Heart left ventricle (tissue), 16 donors: Measurements from ENCODE around the gene PKP3. TPM values are rescaled to one million over a fixed set of nuclear protein-coding genes. Genes with fewer than 3 reads are reported as not detected.

Source experiments
- ATAC-seq, 4 donors: fragments of 200-7000 bp; cut with Tn5 transposase; one replicate each; pipeline ENCODE4 v1.9.1; 2020 to 2022; ENCODE audit warnings: moderate library complexity in 4 of 4, mild to moderate bottlenecking in 3 of 4, moderate number of reproducible peaks in 1 of 4
- DNase-seq, 5 donors: peaks; one replicate each; pipeline ENCODE4 v3.0.0-alpha.2; 2020
- H3K27ac ChIP-seq, 12 donors: fragments of 200-600 bp; sonication (generic) in 4 of 12; one replicate each; pipeline versions ENCODE4 v1.5.0 to v1.8.0; 2016 to 2022; ENCODE audit warnings: mild to moderate bottlenecking in 2 of 12
- H3K27me3 ChIP-seq, 9 donors: fragments of 200-600 bp; sonication (generic) in 2 of 9; one replicate each; pipeline versions ENCODE4 v1.5.1 to v1.8.0; 2016 to 2022; ENCODE audit warnings: mild to moderate bottlenecking in 3 of 9
- H3K36me3 ChIP-seq, 9 donors: fragments of 200-600 bp; sonication (generic) in 2 of 9; one replicate each; pipeline versions ENCODE4 v1.5.0 to v1.8.0; 2018 to 2022; ENCODE audit warnings: mild to moderate bottlenecking in 2 of 9
- H3K4me1 ChIP-seq, 12 donors: fragments of 200-600 bp; sonication (generic) in 4 of 12; one replicate each; pipeline versions ENCODE4 v1.5.0 to v1.8.0; 2016 to 2022; ENCODE audit warnings: mild to moderate bottlenecking in 3 of 12
- H3K4me3 ChIP-seq, 12 donors: fragments of 200-600 bp; sonication (generic) in 4 of 12; one replicate each; pipeline versions ENCODE4 v1.5.0 to v1.8.0; 2017 to 2022; ENCODE audit warnings: mild to moderate bottlenecking in 9 of 12, moderate library complexity in 4 of 12
- H3K9me3 ChIP-seq, 12 donors: fragments of 200-600 bp; sonication (generic) in 4 of 12; one replicate each; pipeline versions ENCODE4 v1.5.0 to v1.8.0; 2016 to 2022; ENCODE audit warnings: mild to moderate bottlenecking in 1 of 12
- CTCF ChIP-seq, 12 donors: fragments of 200-600 bp; sonication (generic) in 4 of 12; IDR thresholded peaks; one replicate each; pipeline versions ENCODE4 v1.5.0 to v1.8.0; 2018 to 2022; ENCODE audit warnings: antibody characterized with exemption in 12 of 12, mild to moderate bottlenecking in 5 of 12
- POLR2A ChIP-seq, 2 donors: fragments of 450-650 bp; IDR thresholded peaks; one replicate each; pipeline ENCODE4 v1.6.1; 2017; ENCODE audit warnings: antibody characterized with exemption in 2 of 2, mild to moderate bottlenecking in 2 of 2, moderate library complexity in 2 of 2
- WGBS, 4 donors: extraction: QIAGEN DNeasy Blood & Tissue Kit in 2 of 4; methylation state at CpG; one replicate each; pipeline versions ENCODE4 v1.1.5 to v1.1.7; 2013 to 2018; 5-methylcytosine and 5-hydroxymethylcytosine counted together
- intact Hi-C, 10 donors: fragments of 100-400 bp; cut with DNase I; formaldehyde crosslinking; loops; one replicate each; pipeline versions ENCODE4 v1.11.1 to v1.14.2; 2022
- polyA plus RNA-seq, 2 donors: library from polyadenylated mRNA; stranded (reverse); fragments of 200-250 nt; gene quantifications; one replicate each; pipeline ENCODE4 v1.2.3, GENCODE V29; 2013
- total RNA-seq, 9 donors: library from RNA; depleted of rRNA in 2 of 9; stranded (reverse); fragments of >200 nt in 2 of 9; fragmentation: NEBNext Ultra II Directional in 3 of 9; extraction: Animal tissue kit (Norgen Biotek cat#: 25700) in 3 of 9; gene quantifications; one replicate each; pipeline versions ENCODE4 v1.1.0 to v1.2.4, GENCODE V29; 2016 to 2023
- donor health status: ischemic (EF 13 %, LVEDD 7.1; RV severe dilation, severe dysfunction).
- donor health status: healthy with polysubstance abuse.
- donor health status: DM: no; HTN: yes; CAD: no.
- donor health status: DM: no; HTN: no; CAD: no.
- donor health status: ischemic (EF 25% LVEDD 6.9; RV normal size, moderate dysfunction).
- donor health status: ischemic (EF 25% LVEDD 5.7; RV mildly dilated, moderate dysfunction).
- donor health status: healthy.
- donor health status: DM: yes; HTN: yes; CAD: no.
- donor health status: ischemic (EF 35%, LVEDD 5.7; RV mildly dilated, moderate dysfunction).
- donor health status: nonischemic (EF 11% LVEDD 7.7; RV severe dilation, severe dysfunction).
- donor health status: DM: yes; HTN: yes; CAD: no.
- donor health status: PGD.
- donor health status: ischemic (EF 29% LVEDD 5.4; RV normal size, mild dysfunction).
- donor health status: nonischemic (EF 23%, LVEDD 6.1; RV moderate dilation, normal function).

Gene PKP3
- total and polyA plus RNA-seq, 11 donors = 0.15 to 2.0 (median 0.61) TPM

- no peak for DNase-seq
- TF ChIP-seq CTCF (IDR thresholded peaks at IDR 0.05) = no peak
- TF ChIP-seq POLR2A (IDR thresholded peaks at IDR 0.05) = no peak
These were observed 2.6 kb upstream of the PKP3 start for GRCh38 chr11:391117-392017.

GRCh38 chr11:392102-392777 is 1.8 kb upstream of the PKP3 start:
- Histone ChIP-seq H3K27ac (no peak overlapping the region), H3K27me3 (peaks cover 0 to 53% (median 8%) of the 10 kb centered on the region in 9 donors), H3K9me3 (peaks cover 0 to under 1% (median 0%) of the 10 kb centered on the region in 12 donors), H3K4me3 (no peak overlapping the region), H3K4me1 (peaks cover 0 to 20% (median 0%) of the 10 kb centered on the region in 12 donors), H3K36me3 (no peaks in the 10 kb centered on the region)
- 89 to 91% (median 90%) methylated on average over 19 to 36 of the region's 36 CpGs for WGBS, 4 donors
- TF ChIP-seq CTCF (IDR thresholded peaks at IDR 0.05) (no peak), POLR2A (IDR thresholded peaks at IDR 0.05) (no peak)
- no peak for DNase-seq
- intact Hi-C loops = no loop called here
- no peak for ATAC-seq

More at GRCh38 chr11:391117-392017, 2.6 kb upstream of the PKP3 start:
- intact Hi-C loops = no loop called here
- ATAC-seq = no peak
- Histone ChIP-seq H3K27ac (no peak overlapping the region), H3K9me3 (peaks cover 0 to 9% (median 5%) of the 10 kb centered on the region in 12 donors), H3K4me1 (peaks cover 0 to 15% (median 0%) of the 10 kb centered on the region in 12 donors), H3K4me3 (no peak overlapping the region), H3K27me3 (peaks cover 0 to 52% (median 8%) of the 10 kb centered on the region in 9 donors), H3K36me3 (no peaks in the 10 kb centered on the region)
- WGBS, 4 donors = 76 to 82% (median 78%) methylated on average over 28 to 38 of the region's 38 CpGs

- H3K27ac ChIP-seq = peak overlapping the region in 1 of 12 donors; percentile 69
- intact Hi-C loops = no loop called here
- DNase-seq (no peak), ATAC-seq (no peak)
- no peaks in the 10 kb centered on the region for H3K36me3 ChIP-seq
- WGBS, 4 donors = 84 to 87% (median 86%) methylated on average over 3 to 17 of the region's 17 CpGs
- peaks cover 0 to 20% (median 0%) of the 10 kb centered on the region in 12 donors for H3K4me1 ChIP-seq
- H3K9me3 ChIP-seq = no peaks in the 10 kb centered on the region
- TF ChIP-seq CTCF (IDR thresholded peaks at IDR 0.05) (no peak), POLR2A (IDR thresholded peaks at IDR 0.05) (no peak)
- peak overlapping the region in 3 of 12 donors; percentile 12 to 35 (median 32) for H3K4me3 ChIP-seq
- H3K27me3 ChIP-seq = peaks cover 0 to 53% (median 8%) of the 10 kb centered on the region in 9 donors
These were observed 583 bp upstream of the PKP3 start for GRCh38 chr11:393219-394033.
